ENCODE measurements around the gene ADGRB3. TPM values are rescaled to one million over a fixed set of nuclear protein-coding genes. Genes with fewer than 3 reads are reported as not detected.

Gene ADGRB3
- total RNA-seq, 4 donors from 2014 or later, result 1.6 to 2.6 (median 1.8) TPM

DNA sequence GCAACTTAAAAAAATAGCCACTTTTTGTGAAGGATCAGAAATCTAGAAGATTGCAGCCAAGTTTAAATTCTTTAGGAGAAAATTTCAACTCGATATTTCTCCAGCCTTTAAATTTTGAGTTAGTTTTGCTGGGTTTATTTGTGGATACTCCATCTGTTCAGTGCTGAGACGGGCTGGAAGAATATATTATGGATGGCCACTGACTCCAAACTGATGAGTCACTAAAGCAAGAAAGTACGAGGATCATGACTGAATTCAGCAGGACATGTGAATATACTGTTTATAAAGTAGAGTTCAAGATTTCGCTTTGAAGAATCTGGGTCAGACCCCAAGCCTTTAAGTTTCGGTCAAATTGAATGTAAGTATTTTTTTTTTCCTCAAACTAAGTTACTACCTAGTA is 199.5 kb downstream of the ADGRB3 start:
- TF ChIP-seq, protein P1, sequence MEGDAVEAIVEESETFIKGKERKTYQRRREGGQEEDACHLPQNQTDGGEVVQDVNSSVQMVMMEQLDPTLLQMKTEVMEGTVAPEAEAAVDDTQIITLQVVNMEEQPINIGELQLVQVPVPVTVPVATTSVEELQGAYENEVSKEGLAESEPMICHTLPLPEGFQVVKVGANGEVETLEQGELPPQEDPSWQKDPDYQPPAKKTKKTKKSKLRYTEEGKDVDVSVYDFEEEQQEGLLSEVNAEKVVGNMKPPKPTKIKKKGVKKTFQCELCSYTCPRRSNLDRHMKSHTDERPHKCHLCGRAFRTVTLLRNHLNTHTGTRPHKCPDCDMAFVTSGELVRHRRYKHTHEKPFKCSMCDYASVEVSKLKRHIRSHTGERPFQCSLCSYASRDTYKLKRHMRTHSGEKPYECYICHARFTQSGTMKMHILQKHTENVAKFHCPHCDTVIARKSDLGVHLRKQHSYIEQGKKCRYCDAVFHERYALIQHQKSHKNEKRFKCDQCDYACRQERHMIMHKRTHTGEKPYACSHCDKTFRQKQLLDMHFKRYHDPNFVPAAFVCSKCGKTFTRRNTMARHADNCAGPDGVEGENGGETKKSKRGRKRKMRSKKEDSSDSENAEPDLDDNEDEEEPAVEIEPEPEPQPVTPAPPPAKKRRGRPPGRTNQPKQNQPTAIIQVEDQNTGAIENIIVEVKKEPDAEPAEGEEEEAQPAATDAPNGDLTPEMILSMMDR (IDR thresholded peaks at IDR 0.05; ENCODE audit: low read depth), result no peak

DNA sequence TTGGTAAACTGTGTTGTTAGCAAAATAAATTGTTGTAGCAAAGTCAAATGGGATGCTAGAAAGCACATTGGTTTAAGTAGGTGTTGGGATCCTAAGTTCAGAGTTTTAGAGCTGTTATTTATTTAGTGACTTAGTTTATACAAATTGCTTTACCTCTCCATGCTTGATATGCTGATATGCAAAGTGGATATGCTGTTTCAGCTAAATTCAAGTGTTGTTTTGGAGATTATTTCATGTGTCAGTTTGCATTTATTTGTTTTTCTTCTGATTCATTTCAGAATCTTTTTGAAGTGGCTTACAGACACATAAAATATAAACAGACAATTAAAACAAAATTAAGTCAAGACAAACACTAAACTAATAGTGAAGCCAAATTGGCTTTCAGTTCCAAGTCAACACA is 203.5 kb downstream of the ADGRB3 start:
- TF ChIP-seq, protein P1 (IDR thresholded peaks at IDR 0.05; ENCODE audit: low read depth), result no peak

DNA sequence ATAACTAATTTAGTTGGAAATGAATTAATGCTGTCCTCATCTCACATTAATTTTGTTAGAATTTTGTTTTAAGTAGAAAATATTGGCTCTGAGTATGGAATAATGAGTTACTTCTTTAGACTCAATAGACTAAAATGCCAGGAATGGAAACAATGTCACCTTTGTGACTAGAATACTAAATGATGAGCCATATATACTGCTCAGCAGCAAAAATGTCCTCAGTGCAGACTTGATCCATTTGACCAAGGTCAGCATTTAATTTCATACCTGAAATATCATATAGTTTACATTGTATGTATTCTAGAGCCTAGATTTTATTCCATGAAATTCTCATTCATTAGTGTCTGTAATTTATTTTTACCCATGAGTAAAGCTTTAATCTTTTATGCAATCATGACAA is 217.7 kb downstream of the ADGRB3 start:
- TF ChIP-seq, protein P1 (IDR thresholded peaks at IDR 0.05; ENCODE audit: low read depth), result no peak

DNA sequence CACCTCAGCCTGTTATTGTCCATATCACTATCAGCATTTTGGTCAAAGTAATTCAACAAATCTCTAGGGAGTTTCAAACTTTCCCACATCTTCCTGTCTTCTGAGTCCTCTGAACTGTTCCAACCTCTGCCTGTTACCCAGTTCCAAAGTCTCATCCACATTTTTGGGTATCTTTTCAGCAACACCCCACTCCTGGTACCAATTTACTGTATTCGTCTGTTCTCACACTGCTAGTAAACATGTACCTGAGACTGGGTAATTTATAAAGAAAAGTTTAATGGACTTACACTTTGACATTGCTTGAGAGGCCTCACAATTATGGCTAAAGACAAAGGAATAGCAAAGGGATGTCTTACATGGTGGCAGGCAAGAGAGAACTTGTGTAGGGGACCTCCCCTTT is 224.2 kb downstream of the ADGRB3 start:
- TF ChIP-seq, protein P1 (IDR thresholded peaks at IDR 0.05; ENCODE audit: low read depth), result no peak

DNA sequence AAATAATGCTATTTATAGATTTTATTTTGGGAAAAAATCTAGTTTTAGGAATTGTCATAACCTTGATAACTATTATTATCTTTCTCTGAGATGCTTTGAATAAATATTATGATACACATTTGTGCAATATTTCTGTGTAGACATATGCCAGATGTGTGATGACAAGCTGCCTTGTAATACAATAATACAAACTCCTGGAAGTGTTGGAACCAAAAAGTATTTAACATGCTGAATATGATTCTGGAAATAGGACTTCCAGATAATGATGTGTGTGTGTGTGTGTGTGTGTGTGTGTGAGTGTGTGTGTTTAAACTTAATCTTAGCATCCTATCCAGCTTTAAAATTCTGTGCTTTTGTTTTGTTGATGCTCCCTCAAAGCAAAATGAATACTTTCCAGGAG is 233.6 kb downstream of the ADGRB3 start:
- TF ChIP-seq, protein P1 (IDR thresholded peaks at IDR 0.05; ENCODE audit: low read depth), result no peak

DNA sequence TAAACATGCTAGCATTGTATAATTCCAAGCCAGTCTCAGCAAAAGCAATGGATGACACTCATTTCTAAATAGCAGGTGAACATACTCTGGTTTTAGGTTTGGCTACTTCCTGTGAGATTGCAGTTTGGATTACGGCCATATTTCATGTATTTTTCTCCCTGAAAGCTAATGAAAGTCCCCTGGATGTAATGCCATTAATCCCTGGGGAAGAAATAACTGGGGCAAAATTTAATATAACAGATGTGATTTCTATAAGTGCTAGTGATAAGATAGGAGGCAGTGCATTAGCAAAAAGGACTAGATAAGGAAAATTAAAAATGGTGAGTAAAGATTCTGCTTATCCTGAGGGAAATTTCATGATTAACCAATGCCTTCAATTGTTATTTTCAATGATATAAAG is 238.2 kb downstream of the ADGRB3 start:
- TF ChIP-seq, protein P1 (IDR thresholded peaks at IDR 0.05; ENCODE audit: low read depth), result no peak

DNA sequence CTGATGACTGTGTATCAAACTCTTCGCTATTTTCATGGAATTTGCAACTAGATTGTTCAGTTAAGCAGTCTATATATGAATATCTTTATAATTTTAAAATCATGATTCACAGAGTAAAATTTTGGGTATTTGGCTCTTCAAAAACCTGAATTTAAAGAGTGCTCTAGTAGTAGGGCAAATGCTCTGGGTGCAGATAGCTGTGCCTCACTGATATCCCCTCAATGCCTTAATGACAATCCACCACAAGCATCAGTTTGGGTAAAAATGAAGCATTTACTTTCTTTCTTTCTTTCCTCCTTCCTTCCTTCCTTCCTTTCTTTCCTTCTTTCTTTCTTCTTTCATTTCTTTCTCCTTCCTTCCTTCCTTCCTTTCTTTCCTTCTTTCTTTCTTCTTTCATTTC is 239.7 kb downstream of the ADGRB3 start:
- TF ChIP-seq, protein P1 (IDR thresholded peaks at IDR 0.05; ENCODE audit: low read depth), result no peak

Measured in subcutaneous adipose tissue (tissue), 4 donors.